SK-N-SH (cell line): Measurements from ENCODE around the gene ITGAL. TPM values are rescaled to one million over a fixed set of nuclear protein-coding genes. Genes with fewer than 3 reads are reported as not detected.

ENCODE experiments used
- CTCF ChIA-PET: fragments of 300-600, 350-600 bp; formaldehyde crosslinking; extraction: SDS; loops from one replicate; lab custom pipeline; 2021; lab: Yijun Ruan, JAX
- POLR2A ChIA-PET: fragments of 350-600 bp; sonication (Branson Sonifier 250); formaldehyde crosslinking; extraction: SDS; loops from one replicate; lab custom pipeline; 2020; ENCODE audit warnings: antibody characterized with exemption, inconsistent platforms; lab: Yijun Ruan, JAX
- DNase-seq: peaks from one replicate; pipeline ENCODE4 v3.0.0; 2012
- H2AFZ ChIP-seq: fragments of 200-600 bp; sonication (generic); 2 replicates; pipeline ENCODE4 v1.8.1; 2016; ENCODE audit warnings: antibody characterized with exemption, mild to moderate bottlenecking, low read depth
- H3F3A ChIP-seq: fragments of 200-600 bp; sonication (generic); replicated peaks from 2 replicates; pipeline ENCODE3; 2016; ENCODE audit warnings: antibody characterized with exemption, mild to moderate bottlenecking; ENCODE audit not compliant: insufficient read depth
- H3K27ac ChIP-seq, 2 experiments: fragments of 200-500 bp in 1 of 2; fragments of 200-600 bp in 1 of 2; sonication (Bioruptor generic) in 1 of 2; sonication (generic), shearing (Covaris generic) in 1 of 2; 2 replicates each; pipeline versions ENCODE4 v1.5.1 to v1.6.1; 2014 to 2016; ENCODE audit warnings: low read depth in 2 of 2, inconsistent platforms in 1 of 2, low read length in 1 of 2, mild to moderate bottlenecking in 1 of 2, mixed read lengths in 1 of 2
- H3K27me3 ChIP-seq: fragments of 200-600 bp; sonication (generic), shearing (Covaris generic); 2 replicates; pipeline ENCODE4 v1.6.1; 2016; ENCODE audit warnings: mixed run types; ENCODE audit not compliant: insufficient read depth
- H3K36me3 ChIP-seq, 2 experiments: fragments of 200-500 bp in 1 of 2; fragments of 200-600 bp in 1 of 2; sonication (Bioruptor generic) in 1 of 2; sonication (generic) in 1 of 2; replicated peaks in 1 of 2; 2 replicates each; pipeline versions ENCODE3 to v1.5.1; 2014 to 2016; ENCODE audit warnings: low read length in 1 of 2, mild to moderate bottlenecking in 1 of 2; ENCODE audit not compliant: insufficient read depth in 2 of 2, control insufficient read depth in 1 of 2
- H3K4me1 ChIP-seq, 2 experiments: fragments of 200-500 bp in 1 of 2; fragments of 200-600 bp in 1 of 2; sonication (Bioruptor generic) in 1 of 2; sonication (generic), shearing (Covaris generic) in 1 of 2; 2 replicates each; pipeline versions ENCODE4 v1.5.1 to v1.6.1; 2014 to 2016; ENCODE audit warnings: low read depth in 1 of 2, low read length in 1 of 2, mixed run types in 1 of 2; ENCODE audit not compliant: insufficient read depth in 2 of 2, control insufficient read depth in 1 of 2
- H3K4me2 ChIP-seq: fragments of 200-600 bp; sonication (generic), shearing (Covaris generic); 2 replicates; pipeline ENCODE4 v1.6.1; 2017; ENCODE audit warnings: mixed run types
- H3K4me3 ChIP-seq, 2 experiments: fragments of 200-500 bp in 1 of 2; fragments of 200-600 bp in 1 of 2; sonication (Bioruptor generic) in 1 of 2; sonication (generic), shearing (Covaris generic) in 1 of 2; 2 replicates each; pipeline versions ENCODE4 v1.5.1 to v1.8.1; 2014 to 2016; ENCODE audit warnings: low read depth in 2 of 2, inconsistent platforms in 1 of 2, low read length in 1 of 2, mild to moderate bottlenecking in 1 of 2, mixed read lengths in 1 of 2, moderate library complexity in 1 of 2
- H3K79me2 ChIP-seq: fragments of 200-600 bp; sonication (generic); 2 replicates; pipeline ENCODE4 v1.8.1; 2017; ENCODE audit warnings: mild to moderate bottlenecking; ENCODE audit not compliant: insufficient read depth
- H3K9ac ChIP-seq: fragments of 200-600 bp; sonication (generic); 2 replicates; pipeline ENCODE4 v1.6.1; 2017; ENCODE audit warnings: mixed run types
- H3K9me2 ChIP-seq: fragments of 200-600 bp; sonication (generic); 2 replicates; pipeline ENCODE4 v1.6.1; 2017; ENCODE audit warnings: mixed run types
- H3K9me3 ChIP-seq: fragments of 200-600 bp; sonication (generic); 2 replicates; pipeline ENCODE4 v1.6.1; 2017; ENCODE audit warnings: mixed run types, mild to moderate bottlenecking, moderate library complexity
- H4K20me1 ChIP-seq: fragments of 200-600 bp; sonication (generic); 2 replicates; pipeline ENCODE4 v1.6.1; 2017; ENCODE audit warnings: mild to moderate bottlenecking, mixed run types; ENCODE audit not compliant: insufficient read depth
- ELF1 ChIP-seq: IDR thresholded peaks from 2 replicates; pipeline ENCODE4 v1.4.0; 2012
- EP300 ChIP-seq, 2 experiments: IDR thresholded peaks; 2 replicates each; pipeline versions ENCODE4 v1.4.0 to v1.6.1; 2012; ENCODE audit warnings: borderline replicate concordance in 1 of 2, low read depth in 1 of 2, low read length in 1 of 2
- EZH2phosphoT487 ChIP-seq: fragments of 200-600 bp; sonication (generic); IDR thresholded peaks from 2 replicates; pipeline ENCODE4 v1.6.1; 2017; ENCODE audit warnings: low read depth, mixed run types, mild to moderate bottlenecking, antibody characterized with exemption, moderate library complexity, borderline replicate concordance
- FOSL2 ChIP-seq: IDR thresholded peaks from 2 replicates; pipeline ENCODE4 v1.4.0; 2012; ENCODE audit warnings: low read depth, mild to moderate bottlenecking, moderate library complexity, borderline replicate concordance
- FOXM1 ChIP-seq: IDR thresholded peaks from 2 replicates; pipeline ENCODE4 v1.4.0; 2012; ENCODE audit warnings: low read depth, mild to moderate bottlenecking
- GATA2 ChIP-seq: sonication (generic); formaldehyde crosslinking; IDR thresholded peaks from 2 replicates; pipeline ENCODE4 v1.5.0; 2020; ENCODE audit warnings: mild to moderate bottlenecking, missing genetic modification reagents
- JUND ChIP-seq: IDR thresholded peaks from 2 replicates; pipeline ENCODE4 v1.4.0; 2012
- MEF2A ChIP-seq: IDR thresholded peaks from 2 replicates; pipeline ENCODE4 v1.4.0; 2012; ENCODE audit warnings: low read depth, borderline replicate concordance
- MXI1 ChIP-seq: IDR thresholded peaks from 2 replicates; pipeline ENCODE4 v1.6.1; 2012; ENCODE audit warnings: mild to moderate bottlenecking, low read depth, low read length, improper control_type of control experiment
- NRF1 ChIP-seq: IDR thresholded peaks from 2 replicates; pipeline ENCODE4 v1.6.1; 2012; ENCODE audit warnings: low read depth, mild to moderate bottlenecking, low read length
- POLR2AphosphoS5 ChIP-seq: IDR thresholded peaks from 2 replicates; pipeline ENCODE4 v1.6.1; 2012; ENCODE audit warnings: low read depth, low read length
- RAD21 ChIP-seq: IDR thresholded peaks from 2 replicates; pipeline ENCODE4 v1.6.1; 2012; ENCODE audit warnings: mild to moderate bottlenecking, low read length
- RXRA ChIP-seq: IDR thresholded peaks from 2 replicates; pipeline ENCODE4 v1.4.0; 2012; ENCODE audit warnings: low read depth, mild to moderate bottlenecking, borderline replicate concordance
- SMC3 ChIP-seq: IDR thresholded peaks from 2 replicates; pipeline ENCODE4 v1.6.1; 2012; ENCODE audit warnings: low read depth, low read length, improper control_type of control experiment
- WGBS: methylation state at CpG from one replicate; pipeline ENCODE4 v1.1.6; 2017; ENCODE audit warnings: low lambda C conversion rate; 5-methylcytosine and 5-hydroxymethylcytosine counted together
- polyA plus RNA-seq, 3 experiments: library from polyadenylated mRNA; depleted of rRNA; stranded (reverse); fragments of >200 nt; gene quantifications; 2 replicates each; pipeline ENCODE4 v1.2.3, GENCODE V29; 2012
- TF ChIP-seq, protein P1 (sequence below): fragments of 200-600 bp; sonication (generic); IDR thresholded peaks from 2 replicates; pipeline ENCODE4 v1.6.1; 2017; ENCODE audit warnings: antibody characterized with exemption, mild to moderate bottlenecking, moderate library complexity
- TF ChIP-seq, protein P2 (sequence below): fragments of 150-350 bp; IDR thresholded peaks from 2 replicates; pipeline ENCODE4 v1.6.1; 2016; ENCODE audit warnings: mild to moderate bottlenecking, low read depth, low read length
- TF ChIP-seq, protein P3 (sequence below): IDR thresholded peaks from 2 replicates; pipeline ENCODE4 v1.6.1; 2012; ENCODE audit warnings: mild to moderate bottlenecking, low read depth, low read length, moderate library complexity
- TF ChIP-seq, protein P4 (sequence below): IDR thresholded peaks from 2 replicates; pipeline ENCODE4 v1.4.0; 2012; ENCODE audit warnings: low read depth, borderline replicate concordance

ITGAL gene
- polyA plus RNA-seq, 1 of the 3 experiments (the other 2 are of a cell fraction): 0.12 TPM

DNA sequence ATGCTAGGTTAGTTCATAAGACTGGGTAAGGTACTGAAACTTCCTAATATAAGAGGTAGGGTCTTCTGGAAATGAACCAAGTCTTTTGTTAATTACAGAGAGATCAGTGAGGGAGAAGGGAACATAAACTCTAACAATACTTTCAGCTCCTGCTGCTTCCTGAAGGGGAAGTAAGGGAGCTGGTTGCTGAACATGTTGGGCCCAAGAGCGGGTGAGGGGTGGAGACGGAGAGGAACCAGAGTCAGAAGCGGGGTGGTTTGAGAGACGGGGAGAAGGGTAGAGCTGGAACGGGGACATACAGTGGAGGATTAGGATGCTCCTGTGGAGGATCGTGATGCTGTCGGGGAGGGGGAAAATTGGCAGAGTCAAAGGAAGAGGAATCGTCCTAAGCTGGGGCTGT is 73.6 kb downstream of the ITGAL start (continued):
- TF ChIP-seq, protein P1, sequence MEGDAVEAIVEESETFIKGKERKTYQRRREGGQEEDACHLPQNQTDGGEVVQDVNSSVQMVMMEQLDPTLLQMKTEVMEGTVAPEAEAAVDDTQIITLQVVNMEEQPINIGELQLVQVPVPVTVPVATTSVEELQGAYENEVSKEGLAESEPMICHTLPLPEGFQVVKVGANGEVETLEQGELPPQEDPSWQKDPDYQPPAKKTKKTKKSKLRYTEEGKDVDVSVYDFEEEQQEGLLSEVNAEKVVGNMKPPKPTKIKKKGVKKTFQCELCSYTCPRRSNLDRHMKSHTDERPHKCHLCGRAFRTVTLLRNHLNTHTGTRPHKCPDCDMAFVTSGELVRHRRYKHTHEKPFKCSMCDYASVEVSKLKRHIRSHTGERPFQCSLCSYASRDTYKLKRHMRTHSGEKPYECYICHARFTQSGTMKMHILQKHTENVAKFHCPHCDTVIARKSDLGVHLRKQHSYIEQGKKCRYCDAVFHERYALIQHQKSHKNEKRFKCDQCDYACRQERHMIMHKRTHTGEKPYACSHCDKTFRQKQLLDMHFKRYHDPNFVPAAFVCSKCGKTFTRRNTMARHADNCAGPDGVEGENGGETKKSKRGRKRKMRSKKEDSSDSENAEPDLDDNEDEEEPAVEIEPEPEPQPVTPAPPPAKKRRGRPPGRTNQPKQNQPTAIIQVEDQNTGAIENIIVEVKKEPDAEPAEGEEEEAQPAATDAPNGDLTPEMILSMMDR: no peak
- TF ChIP-seq GATA2 (CRISPR knock-in tag) (no peak), EZH2phosphoT487 (no peak), FOSL2 (no peak), FOXM1 (no peak), RXRA (no peak), RAD21 (no peak), MXI1 (no peak)
- TF ChIP-seq, protein P2, sequence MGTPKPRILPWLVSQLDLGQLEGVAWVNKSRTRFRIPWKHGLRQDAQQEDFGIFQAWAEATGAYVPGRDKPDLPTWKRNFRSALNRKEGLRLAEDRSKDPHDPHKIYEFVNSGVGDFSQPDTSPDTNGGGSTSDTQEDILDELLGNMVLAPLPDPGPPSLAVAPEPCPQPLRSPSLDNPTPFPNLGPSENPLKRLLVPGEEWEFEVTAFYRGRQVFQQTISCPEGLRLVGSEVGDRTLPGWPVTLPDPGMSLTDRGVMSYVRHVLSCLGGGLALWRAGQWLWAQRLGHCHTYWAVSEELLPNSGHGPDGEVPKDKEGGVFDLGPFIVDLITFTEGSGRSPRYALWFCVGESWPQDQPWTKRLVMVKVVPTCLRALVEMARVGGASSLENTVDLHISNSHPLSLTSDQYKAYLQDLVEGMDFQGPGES: no peak

DNA sequence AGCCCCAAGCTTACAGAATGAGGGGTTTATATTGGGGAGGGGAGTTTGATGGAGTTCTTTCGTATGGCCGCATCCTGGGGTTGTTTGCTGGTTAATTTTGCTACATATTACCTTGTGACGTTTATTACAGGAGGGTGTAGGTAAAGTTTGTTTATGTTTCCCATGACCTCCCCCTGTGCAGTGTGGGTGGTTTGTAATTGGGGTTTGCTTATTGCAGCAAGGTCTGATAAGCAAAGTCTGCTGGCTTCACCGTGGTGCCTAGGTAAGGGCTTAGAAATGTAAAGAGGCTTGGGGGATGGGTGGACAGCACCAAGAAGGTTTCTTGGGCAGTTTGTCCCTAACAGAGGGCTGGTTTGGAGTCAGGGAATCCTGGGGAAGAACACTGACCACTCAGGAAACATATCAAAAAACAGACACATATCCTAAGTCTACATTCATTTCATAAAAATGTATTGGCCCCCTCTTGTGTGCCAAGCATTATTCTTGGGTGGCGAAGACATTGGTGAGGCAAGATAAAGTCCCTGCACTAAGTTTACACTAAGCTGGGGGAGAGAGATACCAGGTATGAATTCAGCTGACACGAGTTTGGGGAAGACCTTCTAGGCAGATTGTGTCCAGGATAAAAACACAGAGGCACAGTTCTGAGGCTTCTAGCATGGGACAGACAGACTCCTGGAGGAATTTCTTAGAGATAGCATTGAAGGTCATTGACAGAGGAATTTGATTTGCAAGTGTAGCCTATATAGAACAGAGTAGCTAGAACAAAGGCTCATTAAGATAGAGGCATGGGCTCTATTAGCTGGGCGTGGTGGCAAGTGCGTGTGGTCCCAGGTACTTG is 76.1 kb downstream of the ITGAL start:
- no peak overlapping the region for H3K27ac ChIP-seq
- no peak overlapping the region for H2AFZ ChIP-seq
- H3K4me1 ChIP-seq: no peaks in the 10 kb centered on the region
- H3K9me2 ChIP-seq: no peaks in the 10 kb centered on the region
- no peak overlapping the region for H3K4me3 ChIP-seq
- H3K4me2 ChIP-seq: no peak overlapping the region
- H3K9me3 ChIP-seq: no peaks in the 10 kb centered on the region
- H3K36me3 ChIP-seq: peaks cover 0 to 5% of the 10 kb centered on the region in 2 experiments
- H3K79me2 ChIP-seq: no peaks in the 10 kb centered on the region
- ChIA-PET CTCF (interaction anchor here (0.8 to 2.1 kb wide), 2 partner anchors 13 to 99 kb away, joined by 3 to 8 read pairs; no protein-coding TSS in a partner anchor), POLR2A (no interaction called here)
- H4K20me1 ChIP-seq: no peaks in the 10 kb centered on the region
- no peaks in the 10 kb centered on the region for H3K27me3 ChIP-seq
- no peaks in the 10 kb centered on the region for H3F3A ChIP-seq
- no peak overlapping the region for H3K9ac ChIP-seq
- WGBS: 87% methylated on average over 8 of the region's 8 CpGs
- DNase-seq: no peak
- TF ChIP-seq MEF2A: no peak
- no peak for TF ChIP-seq POLR2AphosphoS5
- TF ChIP-seq ELF1: no peak
- TF ChIP-seq, protein P2: no peak
- TF ChIP-seq FOXM1: no peak
- TF ChIP-seq EZH2phosphoT487: no peak
- no peak for TF ChIP-seq FOSL2
- TF ChIP-seq, protein P3, sequence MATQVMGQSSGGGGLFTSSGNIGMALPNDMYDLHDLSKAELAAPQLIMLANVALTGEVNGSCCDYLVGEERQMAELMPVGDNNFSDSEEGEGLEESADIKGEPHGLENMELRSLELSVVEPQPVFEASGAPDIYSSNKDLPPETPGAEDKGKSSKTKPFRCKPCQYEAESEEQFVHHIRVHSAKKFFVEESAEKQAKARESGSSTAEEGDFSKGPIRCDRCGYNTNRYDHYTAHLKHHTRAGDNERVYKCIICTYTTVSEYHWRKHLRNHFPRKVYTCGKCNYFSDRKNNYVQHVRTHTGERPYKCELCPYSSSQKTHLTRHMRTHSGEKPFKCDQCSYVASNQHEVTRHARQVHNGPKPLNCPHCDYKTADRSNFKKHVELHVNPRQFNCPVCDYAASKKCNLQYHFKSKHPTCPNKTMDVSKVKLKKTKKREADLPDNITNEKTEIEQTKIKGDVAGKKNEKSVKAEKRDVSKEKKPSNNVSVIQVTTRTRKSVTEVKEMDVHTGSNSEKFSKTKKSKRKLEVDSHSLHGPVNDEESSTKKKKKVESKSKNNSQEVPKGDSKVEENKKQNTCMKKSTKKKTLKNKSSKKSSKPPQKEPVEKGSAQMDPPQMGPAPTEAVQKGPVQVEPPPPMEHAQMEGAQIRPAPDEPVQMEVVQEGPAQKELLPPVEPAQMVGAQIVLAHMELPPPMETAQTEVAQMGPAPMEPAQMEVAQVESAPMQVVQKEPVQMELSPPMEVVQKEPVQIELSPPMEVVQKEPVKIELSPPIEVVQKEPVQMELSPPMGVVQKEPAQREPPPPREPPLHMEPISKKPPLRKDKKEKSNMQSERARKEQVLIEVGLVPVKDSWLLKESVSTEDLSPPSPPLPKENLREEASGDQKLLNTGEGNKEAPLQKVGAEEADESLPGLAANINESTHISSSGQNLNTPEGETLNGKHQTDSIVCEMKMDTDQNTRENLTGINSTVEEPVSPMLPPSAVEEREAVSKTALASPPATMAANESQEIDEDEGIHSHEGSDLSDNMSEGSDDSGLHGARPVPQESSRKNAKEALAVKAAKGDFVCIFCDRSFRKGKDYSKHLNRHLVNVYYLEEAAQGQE: no peak
- TF ChIP-seq EP300 (IDR thresholded peaks at IDR 0.05; ENCODE audit: borderline replicate concordance in 1 of 2, low read depth in 1 of 2, low read length in 1 of 2): no peak
- no peak for TF ChIP-seq JUND
- TF ChIP-seq, protein P1: no peak
- TF ChIP-seq NRF1: no peak
- TF ChIP-seq, protein P4, sequence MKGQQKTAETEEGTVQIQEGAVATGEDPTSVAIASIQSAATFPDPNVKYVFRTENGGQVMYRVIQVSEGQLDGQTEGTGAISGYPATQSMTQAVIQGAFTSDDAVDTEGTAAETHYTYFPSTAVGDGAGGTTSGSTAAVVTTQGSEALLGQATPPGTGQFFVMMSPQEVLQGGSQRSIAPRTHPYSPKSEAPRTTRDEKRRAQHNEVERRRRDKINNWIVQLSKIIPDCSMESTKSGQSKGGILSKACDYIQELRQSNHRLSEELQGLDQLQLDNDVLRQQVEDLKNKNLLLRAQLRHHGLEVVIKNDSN: no peak
- no peak for TF ChIP-seq SMC3
